Lower leg skin (tissue), 3 donors: Measurements from ENCODE around the gene GRPR.

Experiments used
- POLR2A ChIP-seq, 2 donors: fragments of 450-650 bp; IDR thresholded peaks; one replicate each; pipeline ENCODE4 v1.6.1; 2016 to 2017; ENCODE audit warnings: antibody characterized with exemption in 2 of 2, mild to moderate bottlenecking in 1 of 2, moderate library complexity in 1 of 2
- TF ChIP-seq, protein P1 (sequence below), 3 donors: fragments of 450-650 bp; IDR thresholded peaks; one replicate each; pipeline ENCODE4 v1.5.1; 2016; ENCODE audit warnings: antibody characterized with exemption in 3 of 3, mild to moderate bottlenecking in 3 of 3, moderate library complexity in 2 of 3

DNA sequence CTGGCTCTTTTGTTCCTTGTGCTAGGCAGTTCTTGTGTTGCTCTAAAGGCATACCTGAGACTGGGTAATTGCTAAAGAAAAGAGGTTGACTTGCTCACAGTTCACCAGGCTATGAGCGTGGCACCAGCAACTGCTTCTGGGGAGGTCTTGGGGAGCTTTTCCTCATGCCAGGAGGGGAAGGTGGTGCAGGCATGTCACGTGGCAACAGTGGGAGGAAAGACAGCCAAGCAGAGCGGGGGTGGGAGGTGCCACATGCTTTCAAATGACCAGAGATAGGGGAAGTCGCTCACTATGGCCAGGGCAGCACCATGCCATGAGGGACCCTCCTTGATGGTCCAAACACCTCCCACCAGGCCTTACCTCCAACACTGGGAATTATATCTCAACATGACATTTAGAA lies 48.6 kb downstream of the GRPR start:
- TF ChIP-seq, protein P1, sequence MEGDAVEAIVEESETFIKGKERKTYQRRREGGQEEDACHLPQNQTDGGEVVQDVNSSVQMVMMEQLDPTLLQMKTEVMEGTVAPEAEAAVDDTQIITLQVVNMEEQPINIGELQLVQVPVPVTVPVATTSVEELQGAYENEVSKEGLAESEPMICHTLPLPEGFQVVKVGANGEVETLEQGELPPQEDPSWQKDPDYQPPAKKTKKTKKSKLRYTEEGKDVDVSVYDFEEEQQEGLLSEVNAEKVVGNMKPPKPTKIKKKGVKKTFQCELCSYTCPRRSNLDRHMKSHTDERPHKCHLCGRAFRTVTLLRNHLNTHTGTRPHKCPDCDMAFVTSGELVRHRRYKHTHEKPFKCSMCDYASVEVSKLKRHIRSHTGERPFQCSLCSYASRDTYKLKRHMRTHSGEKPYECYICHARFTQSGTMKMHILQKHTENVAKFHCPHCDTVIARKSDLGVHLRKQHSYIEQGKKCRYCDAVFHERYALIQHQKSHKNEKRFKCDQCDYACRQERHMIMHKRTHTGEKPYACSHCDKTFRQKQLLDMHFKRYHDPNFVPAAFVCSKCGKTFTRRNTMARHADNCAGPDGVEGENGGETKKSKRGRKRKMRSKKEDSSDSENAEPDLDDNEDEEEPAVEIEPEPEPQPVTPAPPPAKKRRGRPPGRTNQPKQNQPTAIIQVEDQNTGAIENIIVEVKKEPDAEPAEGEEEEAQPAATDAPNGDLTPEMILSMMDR (IDR thresholded peaks at IDR 0.05), result no peak
- TF ChIP-seq POLR2A (IDR thresholded peaks at IDR 0.05), result no peak
